Camera-type eye (tissue), 1 donor: ENCODE measurements around the gene GNPTG. TPM values are rescaled to one million over a fixed set of nuclear protein-coding genes. Genes with fewer than 3 reads are reported as not detected.

ENCODE experiments used
- total RNA-seq: library from RNA; depleted of rRNA; stranded (reverse); fragments of >200 nt; gene quantifications from one replicate; pipeline ENCODE4 v1.2.3, GENCODE V29; 2014

Gene GNPTG
- 40.4 TPM for total RNA-seq

DNA sequence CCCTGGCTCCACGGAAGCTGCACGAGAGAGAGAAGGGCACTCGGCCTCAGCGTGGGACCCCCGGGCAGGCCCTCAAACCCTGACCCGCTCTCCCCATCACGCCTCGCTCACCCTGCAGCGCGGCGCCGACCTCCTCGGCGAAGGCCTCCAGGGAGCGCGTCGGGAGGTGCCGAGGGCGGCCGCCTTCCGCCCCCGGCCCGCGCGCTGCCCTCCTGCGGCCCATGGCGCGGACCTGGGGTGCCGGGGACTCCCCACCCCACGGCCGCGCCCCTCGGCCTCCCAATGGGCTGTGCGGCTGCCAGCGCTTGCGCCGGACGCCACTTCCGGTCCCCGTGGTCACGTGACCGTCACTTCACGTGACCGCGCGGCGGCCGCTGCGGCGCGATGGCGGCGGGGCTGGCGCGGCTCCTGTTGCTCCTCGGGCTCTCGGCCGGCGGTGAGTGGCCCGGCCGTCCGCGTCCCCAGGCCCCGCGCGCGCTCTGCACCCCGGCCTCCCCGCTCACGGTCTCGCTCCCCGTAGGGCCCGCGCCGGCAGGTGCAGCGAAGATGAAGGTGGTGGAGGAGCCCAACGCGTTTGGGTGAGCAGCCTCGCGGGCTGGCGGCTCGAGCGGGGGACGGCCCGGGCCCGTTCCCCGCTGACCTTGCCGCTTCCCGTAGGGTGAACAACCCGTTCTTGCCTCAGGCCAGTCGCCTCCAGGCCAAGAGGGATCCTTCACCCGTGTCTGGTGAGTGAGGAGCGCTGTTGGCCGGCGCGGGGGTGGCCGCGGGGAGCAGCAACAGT lies at the start of gene GNPTG, which contains the start of gene TSR3:
Gene GNPTG (plus strand): TSS at position 350 of the 781 bp plus-strand sequence. CDS start 35 bp downstream, at position 385.
Gene TSR3 (minus strand): TSS at position 297 of the 781 bp plus-strand sequence. CDS start 74 bp downstream, at position 223.

DNA sequence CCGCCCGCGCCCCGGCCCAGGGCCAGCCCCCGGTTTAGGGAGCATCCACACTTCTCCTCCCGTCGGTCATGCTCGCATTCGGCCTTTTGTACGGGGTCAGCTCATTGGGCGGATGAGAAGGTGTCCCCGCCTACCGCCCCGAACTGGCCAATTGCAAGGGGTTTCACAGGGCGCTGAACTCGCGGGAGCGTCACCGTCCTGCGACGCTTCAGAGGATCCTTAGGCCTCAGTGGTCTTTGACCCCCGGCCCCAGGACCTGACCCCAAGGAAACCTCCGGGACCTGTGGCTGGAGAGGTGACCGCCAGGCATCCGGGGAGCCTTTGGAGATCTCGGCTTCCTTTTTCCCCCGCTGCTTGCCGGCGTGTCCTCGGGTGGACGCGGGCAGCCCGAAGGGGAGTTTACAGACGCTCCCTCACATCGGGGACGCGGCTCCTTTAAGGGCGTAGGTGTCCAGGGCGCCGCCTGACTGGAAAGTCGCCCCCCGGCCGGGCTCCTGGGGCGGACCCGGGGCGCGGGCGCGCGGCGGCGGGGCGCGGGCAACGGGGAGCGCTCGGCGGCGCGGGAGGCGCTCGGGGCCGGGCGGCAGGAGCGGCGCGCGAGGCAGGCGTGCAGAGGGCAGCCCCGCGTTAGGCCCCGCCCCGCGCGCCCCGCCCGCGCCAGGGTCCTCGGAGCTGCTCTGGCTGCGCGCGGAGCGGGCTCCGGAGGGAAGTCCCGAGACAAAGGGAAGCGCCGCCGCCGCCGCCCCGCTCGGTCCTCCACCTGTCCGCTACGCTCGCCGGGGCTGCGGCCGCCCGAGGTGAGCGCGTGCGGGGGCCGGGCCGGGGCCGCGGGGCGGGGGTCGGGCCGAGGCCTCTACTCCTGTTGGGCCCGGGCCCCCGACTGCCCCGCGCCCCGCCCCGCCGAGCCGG lies 42.5 kb upstream of the GNPTG start, which contains the start of gene UBE2I:
Gene UBE2I (plus strand): TSS at position 660 of the 909 bp plus-strand sequence. CDS start 4,395 bp downstream, outside the sequence.

DNA sequence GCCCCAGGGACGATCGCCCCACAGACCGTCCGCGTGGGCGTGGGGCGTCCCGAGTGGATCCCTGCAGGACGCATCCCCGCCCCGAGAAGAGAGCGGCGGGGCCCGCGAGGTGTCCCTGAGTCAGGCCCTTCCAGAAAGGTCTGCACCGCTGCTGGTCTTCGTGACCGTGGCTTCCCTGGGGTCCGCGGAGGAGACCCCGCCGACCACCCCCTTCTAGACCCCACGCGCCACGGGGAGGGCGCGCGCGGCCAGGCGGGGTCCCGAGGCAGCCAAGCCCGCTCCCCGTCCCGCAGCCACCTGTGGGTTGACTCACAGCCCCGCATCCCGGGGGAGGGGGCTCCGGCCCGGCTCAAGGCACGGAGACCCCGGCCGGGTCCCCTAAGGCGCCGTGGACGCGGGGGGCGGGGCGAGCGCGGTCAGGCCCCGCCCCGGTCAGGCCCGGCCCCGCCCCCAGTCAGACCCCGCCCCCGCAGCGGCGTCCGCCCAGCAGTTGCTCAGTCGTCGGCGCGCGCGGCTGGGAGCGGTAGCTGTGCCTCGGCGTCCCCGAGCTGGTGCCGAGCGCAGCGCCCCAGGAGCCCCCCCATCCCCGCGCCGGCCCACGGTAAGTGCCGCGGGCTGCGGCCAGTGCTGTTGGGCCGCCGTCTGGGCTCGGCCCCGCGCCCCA lies 18.4 kb upstream of the GNPTG start, which contains the start of gene BAIAP3:
Gene BAIAP3 (plus strand): TSS at position 497 of the 664 bp plus-strand sequence. CDS start 4,905 bp downstream, outside the sequence.

Other genes starting within 250 kb of the GNPTG start
- gene CACNA1H, start 198.8 kb upstream of the GNPTG start, total RNA-seq = 26.6 TPM
- not detected for gene TPSG1, start 126.7 kb upstream of the GNPTG start, total RNA-seq
- 5.2 TPM for gene TPSB2, start 121.7 kb upstream of the GNPTG start, total RNA-seq
- gene TPSAB1, start 111.2 kb upstream of the GNPTG start, total RNA-seq = 3.4 TPM
- 0.66 TPM for gene TPSD1, start 95.9 kb upstream of the GNPTG start, total RNA-seq
- gene UBE2I, start 42.3 kb upstream of the GNPTG start, total RNA-seq = 94.8 TPM
- gene BAIAP3, start 18.3 kb upstream of the GNPTG start, total RNA-seq = 9.3 TPM
- gene TSR3, start 53 bp upstream of the GNPTG start, total RNA-seq = 41.5 TPM
- gene UNKL, start 62.8 kb downstream of the GNPTG start, total RNA-seq = 32.5 TPM
- 10.7 TPM for gene UQCC4, start 68.8 kb downstream of the GNPTG start, total RNA-seq
- gene PERCC1, start 79.1 kb downstream of the GNPTG start, total RNA-seq = 6.9 TPM
- 0.49 TPM for gene CCDC154, start 92.6 kb downstream of the GNPTG start, total RNA-seq
- gene CLCN7, start 123.1 kb downstream of the GNPTG start, total RNA-seq = 47.9 TPM
- gene PTX4, start 137.0 kb downstream of the GNPTG start, total RNA-seq = 1.6 TPM
- gene TELO2, start 141.4 kb downstream of the GNPTG start, total RNA-seq = 26.3 TPM
- 9.6 TPM for gene TMEM204, start 181.7 kb downstream of the GNPTG start, total RNA-seq